Activated CD4-positive, alpha-beta T cell treated with anti-CD3 and anti-CD28 coated beads, Interleukin-2, amount 10 ng/mL, durations not matched to agents 7 days and 5 days (primary cell): ENCODE measurements around the gene KCNIP4. TPM values are rescaled to one million over a fixed set of nuclear protein-coding genes. Genes with fewer than 3 reads are reported as not detected.

Source experiments
- CTCF ChIA-PET: fragments of 350-600 bp; sonication (Branson Sonifier 250); formaldehyde crosslinking; loops from one replicate; lab custom pipeline; 2021; ENCODE audit warnings: antibody characterized with exemption; lab: Charles Lee
- POLR2A ChIA-PET: fragments of 350-600 bp; sonication (Branson Sonifier 250); formaldehyde crosslinking; loops from one replicate; lab custom pipeline; 2021; ENCODE audit warnings: antibody characterized with exemption; lab: Charles Lee
- DNase-seq: peaks from one replicate; pipeline ENCODE4 v3.0.0-alpha.2; 2020
- H3K27ac Mint-ChIP-seq: one replicate; pipeline ENCODE4 v1.8.0; 2021; ENCODE audit warnings: mild to moderate bottlenecking, moderate library complexity, mixed read lengths
- H3K27me3 Mint-ChIP-seq: one replicate; pipeline ENCODE4 v1.8.0; 2021; ENCODE audit warnings: mixed read lengths
- H3K36me3 Mint-ChIP-seq: one replicate; pipeline ENCODE4 v1.8.0; 2021; ENCODE audit warnings: low read depth, mixed read lengths
- H3K4me1 Mint-ChIP-seq: one replicate; pipeline ENCODE4 v1.8.0; 2021; ENCODE audit warnings: mixed read lengths
- H3K4me3 Mint-ChIP-seq: one replicate; pipeline ENCODE4 v1.8.0; 2021; ENCODE audit warnings: mild to moderate bottlenecking, moderate library complexity, mixed read lengths
- H3K9me3 Mint-ChIP-seq: one replicate; pipeline ENCODE4 v1.8.0; 2021; ENCODE audit warnings: mixed read lengths
- total RNA-seq, 2 experiments: library from RNA; stranded (reverse); gene quantifications; one replicate each; pipeline ENCODE4 v1.2.3, GENCODE V29; 2021

Gene KCNIP4
- total RNA-seq, 2 experiments from 2014 or later, result not detected

GRCh38 chr4:21954916-21955315 is 6.3 kb upstream of the KCNIP4 start:
- Mint-ChIP-seq H3K36me3 (no peaks in the 10 kb centered on the region), H3K27me3 (peaks cover 2% of the 10 kb centered on the region), H3K9me3 (no peaks in the 10 kb centered on the region), H3K27ac (no peak overlapping the region), H3K4me1 (no peaks in the 10 kb centered on the region), H3K4me3 (no peak overlapping the region)
- POLR2A ChIA-PET, result no interaction called here
- CTCF ChIA-PET, result no interaction called here
- DNase-seq, result no peak

DNA sequence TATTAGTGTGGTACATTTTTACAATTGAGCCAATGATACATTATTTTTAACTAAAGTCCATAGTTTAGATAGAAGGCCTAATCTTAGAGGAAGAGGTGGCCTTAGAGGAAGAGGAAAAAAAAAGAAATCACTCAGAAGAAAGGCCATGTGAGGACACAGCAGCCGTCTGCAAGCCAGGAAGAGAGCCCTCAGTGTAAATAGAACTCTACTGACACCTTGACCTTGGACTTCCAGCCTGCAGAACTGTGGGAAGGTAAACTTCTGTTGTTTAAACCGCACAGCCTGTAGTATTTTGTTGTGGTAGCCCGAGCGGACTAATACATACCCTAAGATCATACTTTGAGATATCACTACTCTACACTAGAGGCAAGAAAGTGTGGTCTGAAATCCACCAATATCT is 5.1 kb upstream of the KCNIP4 start:
- H3K4me3 Mint-ChIP-seq, result no peak overlapping the region
- H3K9me3 Mint-ChIP-seq, result no peaks in the 10 kb centered on the region
- peaks cover 8% of the 10 kb centered on the region for H3K27me3 Mint-ChIP-seq
- DNase-seq, result no peak
- H3K4me1 Mint-ChIP-seq, result no peaks in the 10 kb centered on the region
- ChIA-PET POLR2A (no interaction called here), CTCF (no interaction called here)
- no peak overlapping the region for H3K27ac Mint-ChIP-seq
- H3K36me3 Mint-ChIP-seq, result no peaks in the 10 kb centered on the region

DNA sequence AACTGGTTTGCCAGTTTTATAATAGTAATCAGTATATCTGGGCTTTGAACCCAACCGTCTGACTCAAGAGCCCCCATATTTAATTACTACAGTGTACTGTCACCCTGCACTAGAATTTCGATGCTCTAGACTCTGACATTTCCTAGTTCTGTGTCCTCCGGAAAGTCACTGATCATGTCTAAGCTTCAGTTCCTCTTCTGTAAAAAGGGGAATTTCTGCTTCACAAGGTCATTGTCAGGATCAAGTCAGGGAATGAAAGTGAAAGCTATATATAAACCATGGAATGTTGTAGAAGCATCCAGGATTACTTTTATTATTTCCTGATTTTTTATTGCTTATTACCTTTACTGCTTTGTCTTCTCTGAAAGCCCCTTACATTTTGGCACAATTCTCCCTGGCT is 4.0 kb upstream of the KCNIP4 start:
- no peak for DNase-seq
- H3K27ac Mint-ChIP-seq, result no peak overlapping the region
- CTCF ChIA-PET, result no interaction called here
- no peaks in the 10 kb centered on the region for H3K36me3 Mint-ChIP-seq
- H3K4me1 Mint-ChIP-seq, result peaks cover 3% of the 10 kb centered on the region
- peaks cover 5% of the 10 kb centered on the region for H3K9me3 Mint-ChIP-seq
- peaks cover 16% of the 10 kb centered on the region for H3K27me3 Mint-ChIP-seq
- no peak overlapping the region for H3K4me3 Mint-ChIP-seq
- POLR2A ChIA-PET, result no interaction called here

GRCh38 chr4:21949073-21949457 is 493 bp upstream of the KCNIP4 start:
- no peak for DNase-seq
- CTCF ChIA-PET, result no interaction called here
- peaks cover 3% of the 10 kb centered on the region for H3K4me1 Mint-ChIP-seq
- H3K27me3 Mint-ChIP-seq, result peaks cover 26% of the 10 kb centered on the region
- H3K27ac Mint-ChIP-seq, result no peak overlapping the region
- H3K9me3 Mint-ChIP-seq, result peaks cover 5% of the 10 kb centered on the region
- POLR2A ChIA-PET, result no interaction called here
- H3K36me3 Mint-ChIP-seq, result no peaks in the 10 kb centered on the region
- no peak overlapping the region for H3K4me3 Mint-ChIP-seq

- ChIA-PET POLR2A (no interaction called here), CTCF (no interaction called here)
- H3K27ac Mint-ChIP-seq, result no peak overlapping the region
- H3K36me3 Mint-ChIP-seq, result no peaks in the 10 kb centered on the region
- peaks cover 26% of the 10 kb centered on the region for H3K27me3 Mint-ChIP-seq
- H3K9me3 Mint-ChIP-seq, result peaks cover 5% of the 10 kb centered on the region
- no peak for DNase-seq
- peaks cover 3% of the 10 kb centered on the region for H3K4me1 Mint-ChIP-seq
- H3K4me3 Mint-ChIP-seq, result no peak overlapping the region
These were observed 703 bp downstream of the KCNIP4 start for GRCh38 chr4:21947791-21948346.

GRCh38 chr4:21946858-21947257 is 1.7 kb downstream of the KCNIP4 start:
- POLR2A ChIA-PET, result no interaction called here
- no peak for DNase-seq
- CTCF ChIA-PET, result no interaction called here
- Mint-ChIP-seq H3K4me1 (peaks cover 3% of the 10 kb centered on the region), H3K27me3 (peaks cover 26% of the 10 kb centered on the region), H3K36me3 (no peaks in the 10 kb centered on the region), H3K9me3 (peaks cover 5% of the 10 kb centered on the region), H3K4me3 (no peak overlapping the region), H3K27ac (no peak overlapping the region)

DNA sequence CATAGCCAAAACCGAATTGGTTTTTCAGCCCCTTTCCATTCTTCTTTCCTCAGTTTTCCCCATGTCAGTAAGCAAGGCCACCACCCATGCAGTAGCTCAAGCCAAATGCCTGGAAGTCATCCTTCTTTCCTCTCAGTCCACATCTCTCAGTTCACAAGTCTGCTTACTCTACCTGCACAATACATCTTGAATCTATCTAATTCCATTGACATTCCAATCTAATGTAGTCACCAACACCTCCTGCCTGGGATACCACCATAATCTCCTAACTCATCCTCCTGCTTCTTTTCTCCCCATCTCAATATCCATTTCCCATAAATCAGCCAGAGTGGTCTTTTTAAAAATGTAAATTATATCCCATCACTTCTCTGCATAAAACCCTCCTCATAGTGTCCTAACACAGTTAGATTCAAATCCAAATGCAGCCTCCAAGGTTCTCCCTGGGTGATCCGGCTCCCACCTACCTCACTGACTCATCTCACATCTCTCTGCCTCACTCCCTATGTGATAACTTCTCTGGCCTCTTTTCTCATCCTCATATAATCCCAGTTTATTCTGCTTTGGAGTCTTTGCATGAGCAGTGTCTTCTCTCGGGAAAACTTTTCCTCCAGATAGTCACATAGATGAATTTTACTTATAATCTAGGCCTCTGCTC is 26.9 kb downstream of the KCNIP4 start:
- Mint-ChIP-seq H3K4me1 (no peaks in the 10 kb centered on the region), H3K27me3 (no peaks in the 10 kb centered on the region), H3K36me3 (no peaks in the 10 kb centered on the region), H3K27ac (no peak overlapping the region), H3K9me3 (no peaks in the 10 kb centered on the region), H3K4me3 (no peak overlapping the region)
- no peak for DNase-seq
- POLR2A ChIA-PET, result no interaction called here
- CTCF ChIA-PET, result no interaction called here

DNA sequence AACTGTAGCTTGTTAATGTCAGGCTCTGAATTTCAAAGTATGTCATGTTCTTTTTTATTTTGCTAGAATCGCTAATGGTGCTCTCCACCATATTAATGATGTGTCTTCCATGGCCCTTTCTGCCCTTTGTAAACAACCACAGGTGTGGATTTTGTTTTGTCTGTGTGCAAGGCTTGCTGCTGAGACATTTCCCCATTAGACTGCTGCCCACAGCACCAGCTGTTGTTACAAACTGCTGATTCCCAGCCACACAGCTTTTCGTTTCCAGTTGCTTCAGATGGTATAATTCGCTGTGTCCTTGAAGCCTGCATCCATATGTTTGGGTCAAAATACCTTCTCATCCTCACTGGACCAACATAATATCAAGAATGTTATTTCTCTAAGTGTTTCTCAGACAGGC is 32.8 kb downstream of the KCNIP4 start:
- H3K36me3 Mint-ChIP-seq, result no peaks in the 10 kb centered on the region
- H3K4me1 Mint-ChIP-seq, result no peaks in the 10 kb centered on the region
- no peak overlapping the region for H3K4me3 Mint-ChIP-seq
- POLR2A ChIA-PET, result no interaction called here
- DNase-seq, result no peak
- no peaks in the 10 kb centered on the region for H3K9me3 Mint-ChIP-seq
- H3K27ac Mint-ChIP-seq, result no peak overlapping the region
- no peaks in the 10 kb centered on the region for H3K27me3 Mint-ChIP-seq
- CTCF ChIA-PET, result no interaction called here

DNA sequence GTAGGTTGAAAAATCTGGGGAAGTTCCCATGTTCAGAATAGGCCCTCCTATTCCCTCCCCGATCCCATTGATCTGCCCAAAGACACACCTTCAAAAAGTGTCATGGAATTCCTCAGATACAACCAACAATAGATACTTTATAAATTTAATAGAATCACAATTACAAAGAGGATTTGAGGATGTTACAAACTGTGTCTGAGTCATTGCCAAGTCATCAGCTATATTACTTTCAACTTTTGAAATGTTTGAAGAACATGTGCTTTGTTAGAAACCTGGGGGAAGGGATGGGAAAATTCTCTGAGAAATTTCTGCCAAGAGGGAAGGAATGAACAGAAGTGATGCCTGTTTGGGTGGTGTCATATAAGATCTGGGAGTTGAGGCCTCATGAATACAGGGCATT is 46.7 kb downstream of the KCNIP4 start:
- ChIA-PET CTCF (no interaction called here), POLR2A (no interaction called here)
- H3K4me1 Mint-ChIP-seq, result no peaks in the 10 kb centered on the region
- no peaks in the 10 kb centered on the region for H3K36me3 Mint-ChIP-seq
- no peaks in the 10 kb centered on the region for H3K9me3 Mint-ChIP-seq
- H3K27me3 Mint-ChIP-seq, result no peaks in the 10 kb centered on the region
- H3K27ac Mint-ChIP-seq, result no peak overlapping the region
- H3K4me3 Mint-ChIP-seq, result no peak overlapping the region
- no peak for DNase-seq

DNA sequence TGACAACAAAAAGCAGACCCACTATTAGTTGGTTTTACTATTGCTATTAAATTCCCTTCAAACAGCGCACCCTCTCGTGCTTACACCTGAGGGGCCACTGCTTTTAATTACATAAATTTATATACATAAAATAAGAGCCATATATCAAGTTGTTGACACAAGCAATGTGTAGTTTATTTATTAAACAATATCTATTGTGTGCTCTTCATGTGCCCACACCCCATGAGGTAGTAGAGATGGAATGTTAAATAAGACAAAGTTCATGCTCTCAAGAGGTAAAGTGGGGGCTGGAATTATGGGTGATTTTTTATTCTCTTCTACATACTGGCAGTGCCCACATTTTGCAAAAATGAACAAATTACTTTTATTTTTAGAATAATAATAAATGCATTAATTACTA is 47.3 kb downstream of the KCNIP4 start:
- Mint-ChIP-seq H3K36me3 (no peaks in the 10 kb centered on the region), H3K4me3 (no peak overlapping the region), H3K4me1 (no peaks in the 10 kb centered on the region), H3K27me3 (no peaks in the 10 kb centered on the region), H3K9me3 (no peaks in the 10 kb centered on the region), H3K27ac (no peak overlapping the region)
- CTCF ChIA-PET, result interaction anchor here (0.6 kb wide), 1 partner anchor 130 kb away, joined by 4 read pairs; no protein-coding TSS in a partner anchor
- POLR2A ChIA-PET, result no interaction called here
- no peak for DNase-seq

- no peaks in the 10 kb centered on the region for H3K27me3 Mint-ChIP-seq
- DNase-seq, result no peak
- H3K36me3 Mint-ChIP-seq, result no peaks in the 10 kb centered on the region
- no peaks in the 10 kb centered on the region for H3K4me1 Mint-ChIP-seq
- ChIA-PET CTCF (no interaction called here), POLR2A (no interaction called here)
- H3K4me3 Mint-ChIP-seq, result no peak overlapping the region
- no peaks in the 10 kb centered on the region for H3K9me3 Mint-ChIP-seq
- no peak overlapping the region for H3K27ac Mint-ChIP-seq
These were observed 48.4 kb downstream of the KCNIP4 start for GRCh38 chr4:21900211-21900610.

DNA sequence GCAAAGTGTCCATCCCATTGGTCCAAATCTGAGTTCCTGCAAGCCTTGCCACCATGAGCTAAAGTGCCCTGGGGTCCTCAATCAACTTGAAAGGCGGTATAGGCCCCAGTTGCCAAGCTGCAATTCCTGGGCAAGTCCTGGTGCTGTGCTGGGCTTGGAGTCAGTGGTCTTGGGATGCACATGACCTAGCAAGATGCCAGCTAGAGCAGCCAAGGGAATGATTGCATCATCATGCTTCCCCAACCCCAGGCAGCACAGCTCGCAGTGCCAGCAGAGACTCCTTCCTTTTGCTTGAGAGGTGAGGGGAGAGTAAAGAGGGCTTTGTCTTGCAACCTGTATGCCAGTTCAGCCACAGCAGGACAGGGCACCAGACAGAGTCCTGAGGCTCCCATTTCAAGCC is 50.5 kb downstream of the KCNIP4 start:
- CTCF ChIA-PET, result no interaction called here
- Mint-ChIP-seq H3K9me3 (no peaks in the 10 kb centered on the region), H3K27ac (no peak overlapping the region), H3K4me3 (no peak overlapping the region), H3K27me3 (no peaks in the 10 kb centered on the region), H3K36me3 (no peaks in the 10 kb centered on the region), H3K4me1 (no peaks in the 10 kb centered on the region)
- POLR2A ChIA-PET, result no interaction called here
- DNase-seq, result no peak

DNA sequence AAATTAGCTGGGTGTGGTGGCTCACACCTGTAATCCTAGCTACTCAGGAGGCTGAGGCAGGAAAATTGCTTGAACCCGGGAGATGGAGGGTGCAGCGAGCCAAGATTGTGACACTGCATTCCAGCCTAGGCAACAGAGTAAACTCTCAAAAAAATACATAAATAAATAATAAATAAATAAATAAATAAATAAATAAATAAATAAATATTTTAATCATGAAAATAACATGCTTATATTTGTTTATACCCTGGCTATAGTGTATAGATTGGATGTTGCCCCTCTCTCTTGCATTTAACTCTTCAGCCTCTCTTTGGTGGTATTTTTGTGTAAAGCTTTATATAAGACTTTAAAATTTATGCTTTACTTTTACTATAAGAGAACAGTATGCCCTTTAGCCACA is 51.8 kb downstream of the KCNIP4 start:
- no peak overlapping the region for H3K27ac Mint-ChIP-seq
- H3K36me3 Mint-ChIP-seq, result no peaks in the 10 kb centered on the region
- H3K4me1 Mint-ChIP-seq, result no peaks in the 10 kb centered on the region
- POLR2A ChIA-PET, result no interaction called here
- H3K9me3 Mint-ChIP-seq, result no peaks in the 10 kb centered on the region
- no peak for DNase-seq
- no peak overlapping the region for H3K4me3 Mint-ChIP-seq
- CTCF ChIA-PET, result no interaction called here
- no peaks in the 10 kb centered on the region for H3K27me3 Mint-ChIP-seq

DNA sequence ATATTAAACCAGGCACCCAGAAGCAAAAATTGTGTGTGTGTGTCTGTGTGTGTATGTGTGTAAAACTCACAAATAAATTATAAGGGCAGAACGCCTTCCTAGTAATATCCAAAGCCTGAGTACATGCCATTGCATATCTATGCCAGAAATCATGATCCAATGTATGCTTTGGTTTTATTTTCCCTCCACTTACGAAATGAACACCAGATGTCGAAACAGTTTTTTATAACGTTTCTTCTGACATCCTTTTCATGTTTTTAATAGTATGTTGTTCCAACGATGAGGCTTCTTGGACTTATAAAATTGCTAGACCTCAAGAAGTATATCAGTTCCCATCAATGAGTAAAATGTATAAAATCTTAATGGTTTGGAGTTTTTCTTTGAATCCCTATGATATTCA is 55.4 kb downstream of the KCNIP4 start:
- H3K9me3 Mint-ChIP-seq, result no peaks in the 10 kb centered on the region
- CTCF ChIA-PET, result no interaction called here
- H3K27ac Mint-ChIP-seq, result no peak overlapping the region
- no peaks in the 10 kb centered on the region for H3K4me1 Mint-ChIP-seq
- no peaks in the 10 kb centered on the region for H3K36me3 Mint-ChIP-seq
- POLR2A ChIA-PET, result no interaction called here
- H3K4me3 Mint-ChIP-seq, result no peak overlapping the region
- no peak for DNase-seq
- H3K27me3 Mint-ChIP-seq, result no peaks in the 10 kb centered on the region
